ENCODE data around the gene MRPL43.

DNA sequence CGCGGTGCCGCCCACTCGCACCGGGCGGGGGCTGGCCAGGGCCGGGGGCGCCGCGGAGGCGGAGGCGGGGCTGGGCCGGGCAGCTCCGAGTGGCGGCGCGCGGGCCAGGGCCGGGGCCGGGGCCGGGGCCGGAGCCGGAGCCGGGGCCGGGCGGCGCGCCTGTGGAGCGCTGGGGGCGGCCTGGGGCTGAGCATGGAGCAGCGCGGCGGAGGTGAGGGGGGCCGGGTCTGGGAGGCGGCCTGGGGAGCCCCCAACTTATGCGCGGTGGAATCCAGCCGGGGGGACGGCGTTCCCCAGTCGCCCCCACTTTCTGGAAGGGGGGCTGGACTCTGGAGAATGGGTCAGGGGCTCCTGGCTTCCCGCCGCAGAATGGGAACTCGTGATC is 12.4 kb upstream of the MRPL43 start, which contains the start of gene LZTS2:
- TF ChIP-seq CTCF (IDR thresholded peaks at IDR 0.05) (no peak), EZH2 (IDR thresholded peaks at IDR 0.05; ENCODE audit: borderline replicate concordance, insufficient read depth, low read depth, low read length, poor library complexity, severe bottlenecking) (no peak)

All from B cell (primary cell).